ENCODE measurements around the gene ARHGDIB. TPM values are rescaled to one million over a fixed set of nuclear protein-coding genes. Genes with fewer than 3 reads are reported as not detected.

ARHGDIB gene
- total and polyA plus RNA-seq, 2 of the 4 experiments (the other 2 are of a cell fraction): 24.9 to 30.7 TPM

DNA sequence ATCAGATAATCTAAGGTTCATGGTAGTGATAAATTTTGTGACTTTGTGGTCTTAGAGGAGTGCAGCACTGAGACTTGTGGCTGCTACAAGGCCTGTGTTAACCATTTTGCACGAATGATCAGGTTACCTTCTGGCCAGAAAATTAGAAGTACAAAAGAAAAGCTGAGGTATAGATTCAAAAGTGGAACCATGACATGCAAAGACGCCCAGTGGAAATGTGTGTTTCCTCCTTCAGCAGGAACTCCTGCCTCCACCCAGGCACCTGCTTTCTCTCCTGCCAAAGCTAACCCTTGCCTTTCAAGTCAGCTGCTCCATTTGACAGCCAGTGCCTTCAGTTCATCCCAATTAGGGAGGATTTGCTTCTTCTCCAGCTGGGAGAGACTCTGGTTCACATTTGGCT is 21.6 kb upstream of the ARHGDIB start:
- H3K56ac ChIP-seq (ENCODE audit: extremely low read depth, insufficient read depth, low read length): no peak overlapping the region
- no peak overlapping the region; the same call in 1 of the 2 replicates for H3K18ac ChIP-seq (ENCODE audit: low read depth, low read length)
- peak overlapping the region; percentile 69; the same call in 1 of the 2 replicates for H3K27ac ChIP-seq (ENCODE audit: insufficient read depth, low read length)
- H3K27me3 ChIP-seq (ENCODE audit: control insufficient read depth, insufficient read depth, low read length): peaks cover 3% of the 10 kb centered on the region; the same call in 1 of the 2 replicates
- H3K9ac ChIP-seq (ENCODE audit: low read depth, low read length): no peak overlapping the region
- ChIA-PET CTCF (no interaction called here), POLR2A (ENCODE audit: unreplicated experiment) (no interaction called here)
- no peak overlapping the region for H3K14ac ChIP-seq (replicated peaks; ENCODE audit: low read depth, low read length)
- no peak overlapping the region for H2BK120ac ChIP-seq (ENCODE audit: low read depth, low read length)
- no peak overlapping the region for H3K4me3 ChIP-seq (ENCODE audit: insufficient read depth, low read depth, low read length)
- no peaks in the 10 kb centered on the region for H3K36me3 ChIP-seq (ENCODE audit: control insufficient read depth, insufficient read depth, low read length)
- no peaks in the 10 kb centered on the region for H3K79me1 ChIP-seq (ENCODE audit: low read depth in 1 of 2, low read length in 2 of 2)
- intact Hi-C loops (cut with micrococcal nuclease) (no loop called here), dilution Hi-C loops (cut with HindIII; ENCODE audit: low sequenced_read_pairs, unreplicated experiment) (no loop called here), in situ Hi-C loops (cut with MboI; ENCODE audit: low sequenced_read_pairs) (loop anchor here (25.0 kb wide), 1 partner anchor 746 kb away; no protein-coding TSS in a partner anchor)
- H4K8ac ChIP-seq (ENCODE audit: low read depth in 2 of 2, low read length in 2 of 2): no peak overlapping the region
- H2AK5ac ChIP-seq (ENCODE audit: low read depth, low read length): no peak overlapping the region
- no peak overlapping the region for H2BK15ac ChIP-seq (ENCODE audit: low read depth, low read length)
- no peaks in the 10 kb centered on the region for H3K9me3 ChIP-seq (ENCODE audit: control insufficient read depth, insufficient read depth, low read length)
- ATAC-seq (ENCODE audit: low read depth): no peak
- BruUV-seq (replicated peaks): no TSS peak
- no peak overlapping the region for H2AFZ ChIP-seq (replicated peaks; ENCODE audit: low read length, poor library complexity)
- H2AK9ac ChIP-seq (replicated peaks; ENCODE audit: low read depth, low read length, poor library complexity): no peak overlapping the region
- no peaks in the 10 kb centered on the region for H3K9me1 ChIP-seq (ENCODE audit: insufficient read depth, low read length)
- TF ChIP-seq MAZ (IDR thresholded peaks at IDR 0.05; ENCODE audit: borderline replicate concordance, low read depth, low read length): no peak
- no peak for TF ChIP-seq CEBPB (IDR thresholded peaks at IDR 0.05; ENCODE audit: low read depth, low read length)
- TF ChIP-seq NFE2L2 (IDR thresholded peaks at IDR 0.05; ENCODE audit: low read depth, low read length): no peak
- no peak for TF ChIP-seq RFX5 (IDR thresholded peaks at IDR 0.05; ENCODE audit: low read depth, low read length)
- no peak overlapping the region for H2BK20ac ChIP-seq (ENCODE audit: low read depth, low read length)
- H4K20me1 ChIP-seq (ENCODE audit: insufficient read depth, low read length): no peaks in the 10 kb centered on the region
- H3K4ac ChIP-seq (ENCODE audit: low read depth, low read length): no peak overlapping the region
- H3K4me1 ChIP-seq (ENCODE audit: control insufficient read depth, insufficient read depth, low read length): peaks cover 2% of the 10 kb centered on the region; the same call in 1 of the 2 replicates
- H3K23ac ChIP-seq (ENCODE audit: low read depth, low read length): no peak overlapping the region
- peak overlapping the region; percentile 60 for H2BK5ac ChIP-seq (ENCODE audit: low read depth, low read length, poor library complexity, severe bottlenecking)
- no CpG with 5 or more reads among the region's 2 CpGs for WGBS, 2 experiments (ENCODE audit: extremely low coverage in 2 of 2, insufficient read length in 1 of 2)
- H4K5ac ChIP-seq (ENCODE audit: low read depth, low read length): peak overlapping the region; percentile 49
- H4K91ac ChIP-seq (ENCODE audit: insufficient read depth, low read depth, low read length): no peak overlapping the region
- DNase-seq: no peak
- H3K4me2 ChIP-seq (ENCODE audit: low read depth, low read length): no peak overlapping the region
